HCT116 (cell line): ENCODE results near the gene FILIP1. TPM values are rescaled to one million over a fixed set of nuclear protein-coding genes. Genes with fewer than 3 reads are reported as not detected.

Source experiments
- ATAC-seq: fragments of 200-7000 bp; cut with Tn5 transposase; 2 replicates; pipeline ENCODE4 v1.9.1; 2020; ENCODE audit warnings: mild to moderate bottlenecking, moderate library complexity
- BruUV-seq: library from RNA; stranded (reverse); fragments of 400-500 nt; replicated peaks from 2 replicates; lab custom pipeline; 2021; lab: Mats Ljungman, UMichigan
- CTCF ChIA-PET: fragments of 300-600 bp; sonication (Branson Sonifier 250); formaldehyde crosslinking; loops from one replicate; lab custom pipeline; 2021; ENCODE audit warnings: antibody characterized with exemption; lab: Charles Lee
- POLR2A ChIA-PET: fragments of 300-600, 350-600 bp; sonication (Branson Sonifier 250); formaldehyde crosslinking; loops from one replicate; lab custom pipeline; 2021; ENCODE audit warnings: antibody characterized with exemption; lab: Charles Lee
- RAD21 ChIA-PET, 2 experiments: fragments of 300-600 bp; sonication (Branson Sonifier 250); formaldehyde crosslinking; loops; one replicate each; lab custom pipeline; 2023; ENCODE audit warnings: low total read pairs in 2 of 2; ENCODE audit not compliant: uncharacterized antibody in 2 of 2, unreplicated experiment in 2 of 2, low non-redundant PET in 1 of 2; lab: Charles Lee
- DNase-seq: peaks from one replicate; pipeline ENCODE4 v3.0.0-alpha.2; 2010; ENCODE audit warnings: low read depth, low spot score
- H2AFZ ChIP-seq: fragments of 200-600 bp; shearing (Covaris generic), sonication (generic); 2 replicates; pipeline ENCODE4 v1.6.1; 2017; ENCODE audit warnings: low read depth, mixed run types, mixed read lengths, antibody characterized with exemption, low read length; ENCODE audit not compliant: poor library complexity, severe bottlenecking
- H3K27ac ChIP-seq: 2 replicates; pipeline ENCODE4 v1.5.1; 2012; ENCODE audit warnings: low read depth, low read length
- H3K27me3 ChIP-seq: fragments of 200-600 bp; sonication (generic); 2 replicates; pipeline ENCODE4 v1.6.1; 2016; ENCODE audit warnings: mixed run types, low read length, mixed read lengths; ENCODE audit not compliant: insufficient read depth
- H3K36me3 ChIP-seq, 2 experiments: fragments of 200-500 bp in 1 of 2; fragments of 200-600 bp in 1 of 2; sonication (Bioruptor generic) in 1 of 2; sonication (generic) in 1 of 2; 2 replicates each; pipeline versions ENCODE4 v1.5.1 to v1.6.1; 2014 to 2016; ENCODE audit warnings: low read length in 2 of 2, inconsistent platforms in 1 of 2, mixed read lengths in 1 of 2, mixed run types in 1 of 2; ENCODE audit not compliant: insufficient read depth in 2 of 2, control insufficient read depth in 1 of 2
- H3K4me1 ChIP-seq, 2 experiments: fragments of 200-600 bp in 1 of 2; sonication (generic) in 1 of 2; 2 replicates each; pipeline versions ENCODE4 v1.5.1 to v1.6.1; 2012 to 2017; ENCODE audit warnings: low read length in 2 of 2, inconsistent platforms in 1 of 2, mild to moderate bottlenecking in 1 of 2, mixed read lengths in 1 of 2, mixed run types in 1 of 2, moderate library complexity in 1 of 2; ENCODE audit not compliant: insufficient read depth in 2 of 2, control insufficient read depth in 1 of 2
- H3K4me2 ChIP-seq: fragments of 200-600 bp; sonication (generic); 2 replicates; pipeline ENCODE4 v1.6.1; 2017; ENCODE audit warnings: mixed run types, low read length, mixed read lengths
- H3K4me3 ChIP-seq, 2 experiments: fragments of 200-600 bp in 1 of 2; sonication (generic) in 1 of 2; replicated peaks in 1 of 2; 2 replicates each; pipeline ENCODE4 v1.5.1; 2011 to 2016; ENCODE audit warnings: low read length in 2 of 2, control low read depth in 1 of 2, low read depth in 1 of 2, mild to moderate bottlenecking in 1 of 2, mixed read lengths in 1 of 2, mixed run types in 1 of 2
- H3K79me2 ChIP-seq: fragments of 200-600 bp; sonication (generic); 2 replicates; pipeline ENCODE4 v1.6.1; 2017; ENCODE audit warnings: mild to moderate bottlenecking, mixed run types, low read length, moderate library complexity, mixed read lengths; ENCODE audit not compliant: insufficient read depth
- H3K9ac ChIP-seq: fragments of 200-600 bp; sonication (generic); 2 replicates; pipeline ENCODE4 v1.6.1; 2016; ENCODE audit warnings: low read length, mixed read lengths
- H3K9me2 ChIP-seq: fragments of 200-600 bp; sonication (generic), shearing (Covaris generic); 2 replicates; pipeline ENCODE4 v1.6.1; 2017; ENCODE audit warnings: mixed run types, mild to moderate bottlenecking, moderate library complexity; ENCODE audit not compliant: insufficient read depth
- H3K9me3 ChIP-seq, 2 experiments: fragments of 200-500 bp in 1 of 2; fragments of 200-600 bp in 1 of 2; sonication (Bioruptor generic) in 1 of 2; sonication (generic) in 1 of 2; 2 replicates each; pipeline ENCODE4 v1.6.1; 2014 to 2017; ENCODE audit warnings: low read length in 2 of 2, mixed read lengths in 2 of 2, inconsistent platforms in 1 of 2, low read depth in 1 of 2, mild to moderate bottlenecking in 1 of 2, mixed run types in 1 of 2, moderate library complexity in 1 of 2; ENCODE audit not compliant: control insufficient read depth in 1 of 2, insufficient read depth in 1 of 2
- H4K20me1 ChIP-seq: fragments of 200-600 bp; sonication (generic), shearing (Covaris generic); 2 replicates; pipeline ENCODE4 v1.6.1; 2017; ENCODE audit warnings: mixed run types, mild to moderate bottlenecking, moderate library complexity; ENCODE audit not compliant: insufficient read depth
- CBX3 ChIP-seq: IDR thresholded peaks from 2 replicates; pipeline ENCODE4 v1.6.1; 2012; ENCODE audit warnings: low read depth
- EGR1 ChIP-seq: IDR thresholded peaks from 2 replicates; pipeline ENCODE4 v1.6.1; 2012; ENCODE audit warnings: low read depth
- JUND ChIP-seq: IDR thresholded peaks from 2 replicates; pipeline ENCODE4 v1.6.1; 2012
- POLR2A ChIP-seq: IDR thresholded peaks from 2 replicates; pipeline ENCODE4 v1.7.0; 2011; ENCODE audit warnings: borderline replicate concordance; ENCODE audit not compliant: insufficient read depth, insufficient read length; ENCODE audit errors: extremely low read depth
- RAD21 ChIP-seq: IDR thresholded peaks from 2 replicates; pipeline ENCODE4 v1.6.1; 2012; ENCODE audit warnings: low read depth, mild to moderate bottlenecking
- TCF7L2 ChIP-seq: IDR thresholded peaks from 2 replicates; pipeline ENCODE4 v1.7.0; 2011; ENCODE audit warnings: borderline replicate concordance, inconsistent platforms; ENCODE audit not compliant: insufficient read depth, insufficient read length; ENCODE audit errors: extremely low read depth
- ZNF274 ChIP-seq: fragments of 200-500 bp; sonication (Bioruptor generic); IDR thresholded peaks from 2 replicates; pipeline ENCODE4 v1.6.1; 2014; ENCODE audit warnings: mild to moderate bottlenecking, low read depth, low read length, inconsistent platforms
- intact Hi-C: fragments of 100-400 bp; cut with micrococcal nuclease; formaldehyde crosslinking; loops from 2 replicates; pipeline ENCODE4 v1.10.0; 2022
- total RNA-seq: library from RNA; stranded (reverse); gene quantifications from one replicate; pipeline ENCODE4 v1.2.1, GENCODE V29; 2021; ENCODE audit not compliant: unreplicated experiment
- TF ChIP-seq, protein P1 (sequence below): IDR thresholded peaks from 2 replicates; pipeline ENCODE4 v1.6.1; 2012
- TF ChIP-seq, protein P2 (sequence below): IDR thresholded peaks from 2 replicates; pipeline ENCODE4 v1.6.1; 2011; ENCODE audit warnings: mild to moderate bottlenecking, low read length, moderate library complexity; ENCODE audit not compliant: insufficient replicate concordance; ENCODE audit errors: extremely low read depth

The FILIP1 gene
- total RNA-seq, 1 experiment from 2014 or later = 0.05 TPM

DNA sequence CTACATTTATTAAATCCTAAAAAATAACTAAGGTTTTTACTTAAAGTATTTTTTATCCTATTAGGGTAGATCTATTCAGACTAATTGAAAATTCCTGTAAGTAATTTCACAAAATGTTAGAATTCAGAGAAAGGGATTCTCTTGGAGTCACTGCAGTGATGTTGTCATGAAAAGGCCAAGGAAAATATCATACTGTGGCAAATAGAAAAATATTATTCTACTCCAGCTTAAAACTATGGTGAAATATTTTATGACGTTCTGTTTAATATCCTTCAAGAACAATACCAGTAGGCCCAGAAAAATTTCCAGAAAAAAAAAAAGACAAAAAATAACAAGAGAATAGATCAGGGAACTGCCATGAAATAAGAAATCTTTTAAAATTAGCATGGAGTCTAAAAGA lies 73.6 kb downstream of the FILIP1 start:
- DNase-seq (no peak), ATAC-seq (no peak)
- no peak overlapping the region for H3K4me2 ChIP-seq
- TF ChIP-seq POLR2A (no peak), TCF7L2 (no peak), ZNF274 (no peak), RAD21 (no peak), EGR1 (no peak), CBX3 (no peak), JUND (no peak)
- TF ChIP-seq, protein P1, sequence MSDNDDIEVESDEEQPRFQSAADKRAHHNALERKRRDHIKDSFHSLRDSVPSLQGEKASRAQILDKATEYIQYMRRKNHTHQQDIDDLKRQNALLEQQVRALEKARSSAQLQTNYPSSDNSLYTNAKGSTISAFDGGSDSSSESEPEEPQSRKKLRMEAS = no peak
- TF ChIP-seq, protein P2, sequence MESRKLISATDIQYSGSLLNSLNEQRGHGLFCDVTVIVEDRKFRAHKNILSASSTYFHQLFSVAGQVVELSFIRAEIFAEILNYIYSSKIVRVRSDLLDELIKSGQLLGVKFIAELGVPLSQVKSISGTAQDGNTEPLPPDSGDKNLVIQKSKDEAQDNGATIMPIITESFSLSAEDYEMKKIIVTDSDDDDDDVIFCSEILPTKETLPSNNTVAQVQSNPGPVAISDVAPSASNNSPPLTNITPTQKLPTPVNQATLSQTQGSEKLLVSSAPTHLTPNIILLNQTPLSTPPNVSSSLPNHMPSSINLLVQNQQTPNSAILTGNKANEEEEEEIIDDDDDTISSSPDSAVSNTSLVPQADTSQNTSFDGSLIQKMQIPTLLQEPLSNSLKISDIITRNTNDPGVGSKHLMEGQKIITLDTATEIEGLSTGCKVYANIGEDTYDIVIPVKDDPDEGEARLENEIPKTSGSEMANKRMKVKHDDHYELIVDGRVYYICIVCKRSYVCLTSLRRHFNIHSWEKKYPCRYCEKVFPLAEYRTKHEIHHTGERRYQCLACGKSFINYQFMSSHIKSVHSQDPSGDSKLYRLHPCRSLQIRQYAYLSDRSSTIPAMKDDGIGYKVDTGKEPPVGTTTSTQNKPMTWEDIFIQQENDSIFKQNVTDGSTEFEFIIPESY = no peak
- intact Hi-C loops = no loop called here
- CTCF ChIA-PET = no interaction called here
- 0 out of 2 replicates have a peak, but pooled peaks cover 5% of the 10 kb centered on the region for H3K9me2 ChIP-seq
- H4K20me1 ChIP-seq = no peaks in the 10 kb centered on the region
- RAD21 ChIA-PET = no interaction called here
- no peak overlapping the region for H3K4me3 ChIP-seq
- H2AFZ ChIP-seq = no peak overlapping the region
- no peaks in the 10 kb centered on the region for H3K27me3 ChIP-seq
- peaks cover 0 to 7% of the 10 kb centered on the region in 2 experiments; a peak in 3 of 4 replicates for H3K4me1 ChIP-seq
- BruUV-seq = no TSS peak
- H3K79me2 ChIP-seq = no peaks in the 10 kb centered on the region
- no peak overlapping the region for H3K27ac ChIP-seq
- H3K36me3 ChIP-seq = no peaks in the 10 kb centered on the region
- no peaks in the 10 kb centered on the region for H3K9me3 ChIP-seq
- POLR2A ChIA-PET = no interaction called here
- H3K9ac ChIP-seq = no peak overlapping the region
